ENCODE measurements around the gene SEMA3F.

- TF ChIP-seq CTCF (IDR thresholded peaks at IDR 0.05; ENCODE audit: extremely low read depth in 1 of 2, insufficient read depth in 1 of 2, low read depth in 1 of 2, low read length in 2 of 2), result no peak
- no peak for TF ChIP-seq MYC (IDR thresholded peaks at IDR 0.05; ENCODE audit: low read depth, low read length)
- no peak for TF ChIP-seq POLR2AphosphoS5 (IDR thresholded peaks at IDR 0.05; ENCODE audit: insufficient read depth, low read depth, low read length)
Measured at GRCh38 chr3:50190936-50191660, 36.0 kb downstream of the SEMA3F start, which contains the start of gene GNAT1.

Measured in endothelial cell of umbilical vein (primary cell).